ENCODE data around the gene PEX5.
"Not testable (repeated sequence)": the region's sequence is repeated elsewhere in the genome, so short reads cannot be mapped to it uniquely, and the experiment has no call there.

Gene PEX5

DNA sequence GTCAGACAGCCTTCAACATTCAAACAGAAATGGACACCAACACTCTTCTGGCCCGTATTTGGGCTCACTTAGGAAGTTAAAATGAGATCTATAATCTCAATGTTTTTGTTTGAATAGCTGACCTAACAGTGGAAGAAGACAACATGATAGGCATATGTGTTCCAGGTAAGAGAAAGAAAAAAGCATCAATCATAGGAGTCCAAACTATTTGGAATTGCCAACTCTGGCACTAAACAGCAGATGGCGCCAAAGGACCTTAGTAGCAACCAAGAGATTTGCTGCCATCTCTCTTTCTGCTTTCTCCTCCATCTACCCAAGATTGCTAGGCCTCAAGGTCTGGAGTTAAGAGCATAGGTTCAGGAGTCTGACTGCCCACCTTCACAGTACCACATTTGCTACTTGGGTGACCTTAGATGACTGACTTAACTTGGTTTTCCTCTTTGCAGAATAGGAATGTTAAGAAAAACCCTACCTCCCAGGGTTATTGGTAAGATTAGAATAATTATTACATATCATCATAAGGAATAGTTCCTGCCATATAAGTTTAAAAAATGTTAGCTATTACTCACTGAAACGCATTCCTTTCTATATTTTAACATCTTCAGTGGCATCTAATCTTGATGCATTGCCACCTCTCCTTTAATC lies 30.2 kb downstream of the PEX5 start:
- peak; percentile 65 to 77 for DNase-seq

DNA sequence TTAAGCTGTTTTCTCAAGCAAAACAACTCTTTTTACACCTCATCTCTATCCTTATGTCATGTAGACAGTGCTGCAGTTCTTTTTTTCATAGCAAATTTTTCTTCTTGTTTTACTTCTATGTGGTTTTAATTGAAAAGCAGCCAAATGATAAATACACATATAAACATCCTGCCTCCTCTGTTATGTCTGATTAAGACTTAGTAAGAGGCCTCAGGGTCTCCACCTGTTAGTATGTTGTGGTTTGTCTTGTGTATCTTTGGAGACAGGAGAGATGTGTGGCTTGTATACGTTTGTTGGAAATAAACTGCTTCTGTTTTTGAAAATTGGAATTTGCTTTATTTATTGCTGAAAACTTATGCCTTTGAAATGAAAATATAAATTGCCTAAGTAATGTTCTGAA lies 32.0 kb downstream of the PEX5 start:
- DNase-seq = no peak

DNA sequence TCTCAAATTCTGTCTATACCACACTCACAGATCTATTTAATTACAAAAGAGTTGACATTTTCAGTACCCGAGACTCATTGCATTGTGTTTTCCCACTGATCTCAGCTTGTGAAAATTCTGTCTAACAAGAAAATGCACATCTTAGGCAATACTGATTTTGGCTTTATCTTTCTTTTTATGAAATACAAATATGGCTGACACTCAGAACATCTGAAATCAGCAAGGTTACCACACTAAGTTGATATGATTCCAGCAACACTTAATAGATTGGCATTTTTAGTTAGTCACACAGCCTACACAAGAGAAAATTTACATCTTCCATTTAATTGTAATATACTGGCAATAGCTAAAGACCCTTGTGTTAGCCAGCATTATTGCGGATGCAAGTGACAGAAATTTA lies 40.3 kb downstream of the PEX5 start:
- no peak for DNase-seq

DNA sequence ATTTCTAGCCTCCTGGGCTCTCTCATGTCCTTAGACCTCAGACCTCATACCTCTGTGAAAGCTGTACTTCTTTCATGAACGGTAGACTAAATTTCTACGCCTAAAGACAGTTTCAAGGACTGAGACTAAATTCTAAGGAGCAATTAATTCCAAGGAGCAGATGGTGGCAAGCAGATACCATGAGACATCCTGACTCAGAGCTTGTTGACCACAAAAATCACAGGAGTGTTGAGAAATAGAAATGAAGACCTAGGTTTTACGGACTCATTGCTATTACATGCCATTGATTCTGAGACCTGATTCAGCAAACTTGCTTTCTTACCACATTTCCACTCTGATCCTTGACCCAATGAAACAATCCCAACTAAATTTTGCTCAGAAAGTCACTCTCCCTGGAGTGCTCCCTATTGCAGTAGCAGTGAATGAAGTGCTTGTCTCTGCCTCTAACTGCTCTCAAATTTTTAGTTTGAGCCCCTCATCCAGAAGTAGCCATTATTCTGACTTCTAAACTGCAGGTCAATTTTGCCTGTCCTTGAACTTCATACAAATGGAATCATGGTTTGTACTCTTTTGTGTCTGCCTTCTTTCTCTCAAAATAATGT lies 52.0 kb downstream of the PEX5 start:
- peak in 1 of 2 experiments; percentile 0 for DNase-seq

- no peak for DNase-seq
Observed at GRCh38 chr12:7242176-7243101, 53.0 kb downstream of the PEX5 start.

GRCh38 chr12:7251328-7251996 lies 62.0 kb downstream of the PEX5 start:
- not testable (repeated sequence) for DNase-seq

GRCh38 chr12:7259060-7259459 lies 69.6 kb downstream of the PEX5 start:
- DNase-seq = no peak
